Panc1 (cell line): ENCODE results near the gene ZNF266.

Experiments
- CTCF ChIP-seq: fragments of 450-650 bp; IDR thresholded peaks from 2 replicates; pipeline ENCODE4 v1.5.1; 2017; ENCODE audit warnings: mild to moderate bottlenecking
- POLR2AphosphoS5 ChIP-seq: IDR thresholded peaks from 2 replicates; pipeline ENCODE4 v1.6.1; 2012; ENCODE audit warnings: mild to moderate bottlenecking, low read depth, low read length, moderate library complexity
- SIN3A ChIP-seq: IDR thresholded peaks from 2 replicates; pipeline ENCODE4 v1.6.1; 2012; ENCODE audit warnings: low read depth, mild to moderate bottlenecking, low read length, moderate library complexity, borderline replicate concordance; ENCODE audit not compliant: insufficient read depth
- TCF7L2 ChIP-seq: IDR thresholded peaks from 2 replicates; pipeline ENCODE4 v1.6.1; 2011; ENCODE audit warnings: mild to moderate bottlenecking, low read depth, low read length, inconsistent platforms
- TF ChIP-seq, protein P1 (sequence below), 2 experiments: IDR thresholded peaks; 2 replicates each; pipeline ENCODE4 v1.6.1; 2011 to 2012; ENCODE audit warnings: low read depth in 2 of 2, control low read depth in 1 of 2, low read length in 1 of 2, mild to moderate bottlenecking in 1 of 2, moderate library complexity in 1 of 2; ENCODE audit not compliant: insufficient read depth in 1 of 2

- no peak for TF ChIP-seq CTCF
- no peak for TF ChIP-seq TCF7L2
- TF ChIP-seq POLR2AphosphoS5 = no peak
- TF ChIP-seq SIN3A = no peak
- TF ChIP-seq, protein P1, sequence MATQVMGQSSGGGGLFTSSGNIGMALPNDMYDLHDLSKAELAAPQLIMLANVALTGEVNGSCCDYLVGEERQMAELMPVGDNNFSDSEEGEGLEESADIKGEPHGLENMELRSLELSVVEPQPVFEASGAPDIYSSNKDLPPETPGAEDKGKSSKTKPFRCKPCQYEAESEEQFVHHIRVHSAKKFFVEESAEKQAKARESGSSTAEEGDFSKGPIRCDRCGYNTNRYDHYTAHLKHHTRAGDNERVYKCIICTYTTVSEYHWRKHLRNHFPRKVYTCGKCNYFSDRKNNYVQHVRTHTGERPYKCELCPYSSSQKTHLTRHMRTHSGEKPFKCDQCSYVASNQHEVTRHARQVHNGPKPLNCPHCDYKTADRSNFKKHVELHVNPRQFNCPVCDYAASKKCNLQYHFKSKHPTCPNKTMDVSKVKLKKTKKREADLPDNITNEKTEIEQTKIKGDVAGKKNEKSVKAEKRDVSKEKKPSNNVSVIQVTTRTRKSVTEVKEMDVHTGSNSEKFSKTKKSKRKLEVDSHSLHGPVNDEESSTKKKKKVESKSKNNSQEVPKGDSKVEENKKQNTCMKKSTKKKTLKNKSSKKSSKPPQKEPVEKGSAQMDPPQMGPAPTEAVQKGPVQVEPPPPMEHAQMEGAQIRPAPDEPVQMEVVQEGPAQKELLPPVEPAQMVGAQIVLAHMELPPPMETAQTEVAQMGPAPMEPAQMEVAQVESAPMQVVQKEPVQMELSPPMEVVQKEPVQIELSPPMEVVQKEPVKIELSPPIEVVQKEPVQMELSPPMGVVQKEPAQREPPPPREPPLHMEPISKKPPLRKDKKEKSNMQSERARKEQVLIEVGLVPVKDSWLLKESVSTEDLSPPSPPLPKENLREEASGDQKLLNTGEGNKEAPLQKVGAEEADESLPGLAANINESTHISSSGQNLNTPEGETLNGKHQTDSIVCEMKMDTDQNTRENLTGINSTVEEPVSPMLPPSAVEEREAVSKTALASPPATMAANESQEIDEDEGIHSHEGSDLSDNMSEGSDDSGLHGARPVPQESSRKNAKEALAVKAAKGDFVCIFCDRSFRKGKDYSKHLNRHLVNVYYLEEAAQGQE (IDR thresholded peaks at IDR 0.05; ENCODE audit: insufficient read depth in 1 of 2, low read depth in 2 of 2, low read length in 1 of 2) = no peak
These were observed 18.6 kb upstream of the ZNF266 start for GRCh38 chr19:9453953-9454352.
